ENCODE data around the gene FKBP9. TPM values are rescaled to one million over a fixed set of nuclear protein-coding genes. Genes with fewer than 3 reads are reported as not detected.
"Not testable (repeated sequence)": the region's sequence is repeated elsewhere in the genome, so short reads cannot be mapped to it uniquely, and the experiment has no call there.

The FKBP9 gene
- total RNA-seq, 4 donors from 2014 or later, result 47.8 to 82.6 (median 75.8) TPM

GRCh38 chr7:32977159-32977558 is 19.9 kb downstream of the FKBP9 start:
- DNase-seq; H3K4me3 ChIP-seq; intact Hi-C loops (cut with DNase I); H3K9me3 ChIP-seq; H3K27ac ChIP-seq; H3K27me3 ChIP-seq: not testable (repeated sequence)
- peaks cover 0 to 12% (median 0%) of the 10 kb centered on the region in 3 donors for H3K4me1 ChIP-seq
- peaks cover 0 to 33% (median 0%) of the 10 kb centered on the region in 3 donors for H3K36me3 ChIP-seq
- 35 to 61% methylated on average over 2 of the region's 2 CpGs for WGBS, 2 donors

GRCh38 chr7:32979246-32979645 is 22.0 kb downstream of the FKBP9 start:
- H3K9me3 ChIP-seq; H3K4me3 ChIP-seq; H3K4me1 ChIP-seq; H3K27ac ChIP-seq; H3K27me3 ChIP-seq; DNase-seq; intact Hi-C loops (cut with DNase I): not testable (repeated sequence)
- 44 to 48% methylated on average over 6 of the region's 6 CpGs for WGBS, 2 donors
- peaks cover 0 to 45% (median 0%) of the 10 kb centered on the region in 3 donors for H3K36me3 ChIP-seq

- H3K4me3 ChIP-seq; H3K9me3 ChIP-seq; intact Hi-C loops (cut with DNase I); H3K27me3 ChIP-seq; H3K27ac ChIP-seq; DNase-seq: not testable (repeated sequence)
- H3K4me1 ChIP-seq, result peaks cover 0 to 13% (median 0%) of the 10 kb centered on the region in 3 donors
- H3K36me3 ChIP-seq, result peaks cover 0 to 50% (median 0%) of the 10 kb centered on the region in 3 donors
- WGBS, 2 donors, result no CpG with 5 or more reads among the region's 2 CpGs
Measured at GRCh38 chr7:32979902-32980301, 22.7 kb downstream of the FKBP9 start.

- DNase-seq; H3K9me3 ChIP-seq; H3K4me3 ChIP-seq; H3K27ac ChIP-seq; H3K27me3 ChIP-seq; intact Hi-C loops (cut with DNase I): not testable (repeated sequence)
- Histone ChIP-seq H3K36me3 (peaks cover 0 to 54% (median 0%) of the 10 kb centered on the region in 3 donors), H3K4me1 (peaks cover 0 to 16% (median 0%) of the 10 kb centered on the region in 3 donors)
- 49 to 77% methylated on average over 4 to 5 of the region's 8 CpGs for WGBS, 2 donors
Measured at GRCh38 chr7:32988148-32988547, 30.9 kb downstream of the FKBP9 start.

GRCh38 chr7:32991068-32991585 is 33.9 kb downstream of the FKBP9 start:
- 7% methylated on average over 3 of the region's 5 CpGs; no CpG with 5 or more reads in 1 of the 2 donors for WGBS, 2 donors

GRCh38 chr7:32991975-32992700 is 34.9 kb downstream of the FKBP9 start:
- peaks cover 0 to 24% (median 0%) of the 10 kb centered on the region in 3 donors for H3K36me3 ChIP-seq
- 71 to 72% methylated on average over 3 to 6 of the region's 9 CpGs for WGBS, 2 donors
- H3K4me1 ChIP-seq; H3K9me3 ChIP-seq; H3K4me3 ChIP-seq; DNase-seq; intact Hi-C loops (cut with DNase I); H3K27ac ChIP-seq; H3K27me3 ChIP-seq: not testable (repeated sequence)

More at GRCh38 chr7:32991068-32991585, 33.9 kb downstream of the FKBP9 start:
- H3K27me3 ChIP-seq; intact Hi-C loops (cut with DNase I); DNase-seq; H3K4me3 ChIP-seq; H3K9me3 ChIP-seq; H3K4me1 ChIP-seq: not testable (repeated sequence)
- peaks cover 0 to 29% (median 0%) of the 10 kb centered on the region in 3 donors for H3K36me3 ChIP-seq
- H3K27ac ChIP-seq, result peak overlapping the region in 1 of 4 donors; percentile 17

- WGBS, 2 donors, result 61 to 81% methylated on average over 4 to 6 of the region's 6 CpGs
- DNase-seq; H3K4me3 ChIP-seq; H3K27ac ChIP-seq; intact Hi-C loops (cut with DNase I); H3K27me3 ChIP-seq; H3K9me3 ChIP-seq: not testable (repeated sequence)
- H3K36me3 ChIP-seq, result peaks cover 0 to 24% (median 0%) of the 10 kb centered on the region in 3 donors
- peaks cover 0 to 13% (median 0%) of the 10 kb centered on the region in 3 donors for H3K4me1 ChIP-seq
Measured at GRCh38 chr7:32992750-32993149, 35.5 kb downstream of the FKBP9 start.

GRCh38 chr7:32997956-32998355 is 40.7 kb downstream of the FKBP9 start:
- H3K4me3 ChIP-seq, result peak overlapping the region in 2 of 4 donors; percentile 0 to 47
- intact Hi-C loops (cut with DNase I), result not testable (repeated sequence)
- 42 to 59% methylated on average over 2 to 3 of the region's 4 CpGs for WGBS, 2 donors

GRCh38 chr7:32998361-32999171 is 41.3 kb downstream of the FKBP9 start:
- DNase-seq; intact Hi-C loops (cut with DNase I); H3K27me3 ChIP-seq; H3K9me3 ChIP-seq: not testable (repeated sequence)
- Histone ChIP-seq H3K4me3 (peak overlapping the region in 3 of 4 donors; percentile 0 to 47 (median 21)), H3K27ac (peak overlapping the region; percentile 64 to 80 (median 70)), H3K4me1 (peaks cover 0 to 22% (median 8%) of the 10 kb centered on the region in 3 donors), H3K36me3 (peaks cover 0 to 19% (median 0%) of the 10 kb centered on the region in 3 donors)
- WGBS, 2 donors, result 5 to 11% methylated on average over 9 to 13 of the region's 14 CpGs

More at GRCh38 chr7:32997956-32998355, 40.7 kb downstream of the FKBP9 start:
- peak overlapping the region in 2 of 4 donors; percentile 75 to 80 for H3K27ac ChIP-seq
- peaks cover 0 to 22% (median 8%) of the 10 kb centered on the region in 3 donors for H3K4me1 ChIP-seq
- DNase-seq, H3K27me3 ChIP-seq, H3K9me3 ChIP-seq: not testable (repeated sequence)
- H3K36me3 ChIP-seq, result peaks cover 0 to 13% (median 0%) of the 10 kb centered on the region in 3 donors

GRCh38 chr7:32999380-32999779 is 42.1 kb downstream of the FKBP9 start:
- peak overlapping the region in 2 of 4 donors; percentile 64 to 80 for H3K27ac ChIP-seq
- H3K27me3 ChIP-seq; DNase-seq; H3K4me3 ChIP-seq; H3K9me3 ChIP-seq; intact Hi-C loops (cut with DNase I): not testable (repeated sequence)
- peaks cover 0 to 27% (median 0%) of the 10 kb centered on the region in 3 donors for H3K36me3 ChIP-seq
- peaks cover 0 to 22% (median 8%) of the 10 kb centered on the region in 3 donors for H3K4me1 ChIP-seq
- WGBS, 2 donors, result 58 to 75% methylated on average over 4 of the region's 4 CpGs

- H3K27me3 ChIP-seq; H3K4me3 ChIP-seq; H3K9me3 ChIP-seq; intact Hi-C loops (cut with DNase I); DNase-seq; H3K27ac ChIP-seq: not testable (repeated sequence)
- H3K36me3 ChIP-seq, result peaks cover 0 to 45% (median 0%) of the 10 kb centered on the region in 3 donors
- H3K4me1 ChIP-seq, result peaks cover 0 to 15% (median 8%) of the 10 kb centered on the region in 3 donors
Measured at GRCh38 chr7:33003111-33003510, 45.9 kb downstream of the FKBP9 start.

- DNase-seq; intact Hi-C loops (cut with DNase I); H3K27me3 ChIP-seq; H3K27ac ChIP-seq; H3K4me3 ChIP-seq; H3K4me1 ChIP-seq; H3K9me3 ChIP-seq: not testable (repeated sequence)
- H3K36me3 ChIP-seq, result peaks cover 0 to 45% (median 0%) of the 10 kb centered on the region in 3 donors
- WGBS, 2 donors, result 85 to 90% methylated on average over 7 to 10 of the region's 10 CpGs
Measured at GRCh38 chr7:33004104-33004616, 46.9 kb downstream of the FKBP9 start.
